NCI-H2196 (cell line): ENCODE results near the gene EIF1B.
"Not testable (repeated sequence)": the region's sequence is repeated elsewhere in the genome, so short reads cannot be mapped to it uniquely, and the experiment has no call there.

Experiments used
- DNase-seq: peaks from one replicate; lab custom pipeline; 2025; ENCODE audit not compliant: unreplicated experiment; lab: John Stamatoyannopoulos, UW

EIF1B gene

GRCh38 chr3:40309418-40309924, at the start of gene EIF1B:
EIF1B (plus strand) TSS chr3:40309707; CDS start chr3:40309942, 235 bp downstream.
- DNase-seq = peak; percentile 89

- DNase-seq = no peak
Measured at GRCh38 chr3:40262331-40262730, 47.2 kb upstream of the EIF1B start.

GRCh38 chr3:40264451-40264850, 45.1 kb upstream of the EIF1B start:
- DNase-seq = no peak

GRCh38 chr3:40265181-40265580, 44.3 kb upstream of the EIF1B start:
- DNase-seq = no peak

GRCh38 chr3:40267937-40268724, 41.4 kb upstream of the EIF1B start:
- DNase-seq = no peak

- DNase-seq = no peak
Measured at GRCh38 chr3:40268802-40269524, 40.5 kb upstream of the EIF1B start.

GRCh38 chr3:40278791-40279190, 30.7 kb upstream of the EIF1B start:
- no peak for DNase-seq

- no peak for DNase-seq
Measured at GRCh38 chr3:40281995-40282394, 27.5 kb upstream of the EIF1B start.

GRCh38 chr3:40283057-40283456, 26.4 kb upstream of the EIF1B start:
- DNase-seq = not testable (repeated sequence)

- DNase-seq = no peak
Measured at GRCh38 chr3:40287248-40287647, 22.3 kb upstream of the EIF1B start.

- DNase-seq = no peak
Measured at GRCh38 chr3:40290396-40290795, 19.1 kb upstream of the EIF1B start.

GRCh38 chr3:40291471-40291870, 18.0 kb upstream of the EIF1B start:
- DNase-seq = no peak

GRCh38 chr3:40292637-40293349, 16.7 kb upstream of the EIF1B start:
- DNase-seq = no peak

- no peak for DNase-seq
Measured at GRCh38 chr3:40294434-40294833, 15.1 kb upstream of the EIF1B start.

- no peak for DNase-seq
Measured at GRCh38 chr3:40298075-40298474, 11.4 kb upstream of the EIF1B start.

GRCh38 chr3:40299130-40299720, 10.3 kb upstream of the EIF1B start:
- no peak for DNase-seq

- DNase-seq = no peak
Measured at GRCh38 chr3:40299721-40300335, 9.7 kb upstream of the EIF1B start.

- no peak for DNase-seq
Measured at GRCh38 chr3:40302784-40303183, 6.7 kb upstream of the EIF1B start.

GRCh38 chr3:40304352-40304751, 5.2 kb upstream of the EIF1B start:
- DNase-seq = no peak

GRCh38 chr3:40306336-40306735, 3.2 kb upstream of the EIF1B start:
- no peak for DNase-seq

GRCh38 chr3:40307176-40307575, 2.3 kb upstream of the EIF1B start:
- DNase-seq = no peak
